Measurements from ENCODE around the gene PRDM11.
A peak's percentile ranks its signal among the peaks of the same experiment; 100 is the strongest.
"Not testable (repeated sequence)": the region's sequence is repeated elsewhere in the genome, so short reads cannot be mapped to it uniquely, and the experiment has no call there.

PRDM11 gene

DNA sequence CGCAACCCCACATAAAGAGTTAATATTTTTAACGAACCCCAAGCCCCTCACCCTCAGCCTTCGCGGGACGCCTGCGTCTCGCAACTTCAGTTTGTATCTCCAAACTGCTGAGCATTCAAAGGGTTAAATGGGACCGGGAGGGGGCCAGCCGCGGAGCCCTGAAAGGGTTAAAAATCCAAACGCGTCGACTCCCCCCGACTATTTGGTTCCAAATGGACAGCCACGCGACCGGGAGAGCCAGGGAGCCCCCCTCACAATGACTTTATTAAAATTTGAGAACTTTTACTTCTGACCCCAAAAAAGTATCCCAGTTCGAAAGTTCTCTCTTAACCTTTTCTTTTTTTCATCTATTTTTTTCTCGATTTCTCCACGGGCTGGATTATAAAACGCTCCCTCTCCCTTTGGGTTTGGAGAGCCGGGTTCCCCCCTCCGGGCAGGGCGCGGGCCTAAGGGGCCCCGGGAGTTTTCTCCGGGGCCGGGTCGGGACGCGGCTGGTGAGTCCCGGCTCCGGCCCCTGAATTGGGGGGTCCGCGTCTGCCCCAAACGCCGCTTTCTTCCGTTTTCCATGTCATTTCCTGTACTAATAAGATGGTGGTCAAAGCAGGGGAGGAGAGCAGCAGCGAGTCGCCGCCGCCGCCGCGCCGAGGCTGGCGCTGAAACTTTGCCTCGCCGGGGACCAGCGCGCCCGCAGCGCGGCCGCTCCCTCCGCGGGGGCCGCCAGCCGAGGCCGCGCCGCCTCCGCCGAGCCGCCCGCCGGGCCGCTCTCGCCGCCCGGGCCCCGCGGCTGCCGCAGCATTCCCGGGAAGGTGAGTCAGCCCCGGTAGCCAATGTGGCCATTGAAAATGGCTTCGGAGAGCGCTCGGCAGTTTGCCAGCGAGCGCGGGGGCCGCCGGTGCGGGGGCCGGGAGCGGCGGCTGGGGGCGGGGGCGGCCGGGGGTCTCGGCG, at the start of gene PRDM11:
Gene PRDM11, plus strand, starts transcription at position 568 of the 945 bp plus-strand sequence. CDS start 35,128 bp downstream, outside the sequence.
- no peak for DNase-seq (ENCODE audit: low read depth, low spot score)

DNA sequence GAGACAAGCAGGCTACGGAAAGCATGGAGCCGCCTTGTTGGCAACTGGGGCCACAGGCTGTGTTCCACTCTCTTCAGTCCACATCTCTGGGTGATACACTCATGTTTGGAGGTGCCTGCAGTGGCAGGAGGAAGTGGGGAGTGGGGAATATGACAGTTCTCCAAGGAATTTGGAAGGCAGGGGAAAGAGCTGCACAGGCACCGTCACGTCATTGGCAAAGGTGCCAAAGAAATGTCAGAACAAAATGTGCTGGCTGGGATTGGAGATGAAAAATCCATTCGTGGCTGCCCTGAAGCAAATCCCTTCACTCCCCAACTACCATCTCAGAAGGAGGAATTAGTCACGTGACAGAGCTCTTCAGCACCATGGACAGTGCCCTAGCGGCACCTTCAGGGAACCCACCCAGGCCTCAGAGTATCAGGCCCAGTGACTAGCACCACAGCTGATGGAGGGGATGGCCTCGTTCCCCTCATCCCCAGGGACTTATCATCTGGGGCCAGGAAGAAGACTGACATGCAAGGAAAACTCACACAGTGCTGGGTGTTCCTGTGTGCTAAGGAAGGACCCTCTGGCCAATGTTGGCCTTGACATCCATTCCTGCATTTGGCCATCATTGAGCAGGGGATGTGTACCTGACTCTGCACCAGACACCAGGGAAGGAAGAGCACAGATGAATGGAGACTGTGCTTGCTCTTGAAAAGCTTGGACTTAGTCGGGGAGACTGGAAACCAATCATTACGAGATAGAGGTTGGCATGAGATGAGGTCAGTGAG, 48.5 kb upstream of the PRDM11 start:
- no peak overlapping the region for H3K27ac ChIP-seq
- DNase-seq (ENCODE audit: low read depth, low spot score), result peak; percentile 56

More for the DNA sequence above, at the start of gene PRDM11:
- peak within 1 kb of the TSS; percentile 94 for H3K27ac ChIP-seq

DNA sequence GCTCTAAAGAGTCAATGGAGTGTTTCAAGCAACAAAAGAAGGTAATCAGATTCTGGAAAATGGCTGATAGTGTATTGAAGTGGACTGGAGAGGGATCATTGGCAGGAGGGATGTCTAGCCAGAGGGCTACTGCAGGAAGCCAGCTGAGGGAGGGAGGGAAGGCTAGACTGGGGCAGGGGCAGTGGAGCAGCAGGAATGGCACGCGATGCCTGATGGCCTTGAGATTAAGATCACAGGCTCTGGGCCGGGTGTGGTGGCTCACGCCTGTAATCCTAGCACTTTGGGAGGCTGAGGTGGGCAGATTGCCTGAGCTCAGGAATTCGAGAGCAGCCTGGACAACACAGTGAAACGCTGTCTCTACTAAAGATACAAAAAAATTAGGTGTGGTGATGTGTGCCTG, 47.5 kb upstream of the PRDM11 start:
- H3K27ac ChIP-seq, result no peak overlapping the region
- no peak for DNase-seq (ENCODE audit: low read depth, low spot score)

DNA sequence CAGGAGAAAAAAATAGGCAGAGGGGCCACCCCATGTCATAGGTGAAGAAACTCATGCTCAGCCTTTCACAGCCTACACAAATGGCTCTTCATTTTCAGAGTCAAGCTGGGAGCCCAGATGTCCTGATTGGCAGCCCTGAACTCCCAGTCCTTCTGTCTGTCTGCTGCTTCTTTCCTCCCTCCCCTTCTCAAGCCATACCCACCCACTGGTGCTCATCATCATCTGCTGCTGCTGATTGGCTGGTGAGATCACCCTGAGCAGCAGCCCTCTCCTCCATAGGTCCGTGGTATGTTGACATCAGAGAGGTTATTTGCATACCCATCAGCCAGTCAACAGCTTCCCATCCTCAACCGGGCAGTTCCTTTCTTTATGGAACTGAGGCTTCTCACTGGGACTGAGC, 46.1 kb upstream of the PRDM11 start:
- H3K27ac ChIP-seq, result no peak overlapping the region
- DNase-seq (ENCODE audit: low read depth, low spot score), result no peak

DNA sequence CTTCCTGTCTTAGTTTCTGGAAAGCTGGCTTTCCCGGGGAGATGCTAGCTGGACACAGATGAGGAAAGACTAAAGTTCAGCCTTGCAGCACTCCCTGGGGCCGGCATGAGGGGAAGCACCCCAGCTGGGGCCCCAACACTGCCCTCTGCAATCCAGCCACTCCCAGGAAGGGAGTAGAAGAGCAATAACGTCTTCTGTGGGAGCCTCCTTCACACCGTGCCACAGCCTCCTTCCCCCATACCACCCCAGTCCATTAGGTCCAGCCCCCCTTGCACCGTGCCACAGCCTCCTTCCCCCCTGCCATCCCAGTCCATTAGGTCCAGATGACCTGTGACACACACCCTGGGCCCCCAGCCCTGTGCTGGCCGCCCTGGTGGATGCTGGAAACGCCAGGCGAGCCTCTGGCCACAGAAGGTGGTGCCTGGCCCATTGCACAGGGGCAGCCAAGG, 44.1 kb upstream of the PRDM11 start:
- peak overlapping the region; percentile 30 for H3K27ac ChIP-seq
- no peak for DNase-seq (ENCODE audit: low read depth, low spot score)

DNA sequence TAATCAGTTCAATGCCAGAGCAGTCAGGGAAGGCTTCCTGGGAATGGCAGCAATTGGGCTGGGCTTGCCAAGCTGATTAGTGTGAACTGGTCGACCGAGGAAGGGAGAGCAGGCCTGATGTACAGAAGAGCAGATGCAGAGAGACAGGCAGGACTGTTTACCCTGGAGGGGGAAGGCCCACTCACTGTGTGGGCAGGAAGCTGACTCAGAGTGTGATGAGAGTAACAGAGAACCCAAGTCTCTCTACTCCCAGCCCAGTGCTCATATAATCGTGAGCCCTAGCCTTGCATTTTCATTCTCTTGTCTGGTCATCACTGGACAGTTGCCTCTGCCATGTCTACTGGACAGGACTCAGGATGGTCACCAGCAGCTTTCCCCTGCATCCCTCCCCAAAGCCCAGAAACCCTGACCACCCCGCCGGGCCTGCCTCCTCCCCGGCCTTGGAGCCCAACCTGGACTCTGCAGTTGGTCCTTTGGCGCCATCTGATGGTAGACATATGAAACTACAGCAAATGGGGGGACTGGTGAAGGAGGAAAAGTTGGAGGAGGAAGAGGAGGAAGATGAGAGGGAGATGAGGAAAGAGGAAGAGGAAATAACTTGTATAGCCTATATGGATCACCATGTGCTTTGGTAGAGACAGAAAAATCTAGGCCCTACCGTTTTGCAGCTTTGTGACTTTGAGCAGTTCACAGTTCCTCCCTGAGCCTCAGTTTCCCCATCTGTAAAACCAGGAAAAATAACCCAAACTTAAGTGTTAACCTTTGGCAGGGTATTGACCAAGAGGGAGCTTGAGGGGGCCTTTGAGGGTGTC, 43.4 kb upstream of the PRDM11 start:
- no peak for DNase-seq (ENCODE audit: low read depth, low spot score)
- H3K27ac ChIP-seq, result peak overlapping the region; percentile 30

DNA sequence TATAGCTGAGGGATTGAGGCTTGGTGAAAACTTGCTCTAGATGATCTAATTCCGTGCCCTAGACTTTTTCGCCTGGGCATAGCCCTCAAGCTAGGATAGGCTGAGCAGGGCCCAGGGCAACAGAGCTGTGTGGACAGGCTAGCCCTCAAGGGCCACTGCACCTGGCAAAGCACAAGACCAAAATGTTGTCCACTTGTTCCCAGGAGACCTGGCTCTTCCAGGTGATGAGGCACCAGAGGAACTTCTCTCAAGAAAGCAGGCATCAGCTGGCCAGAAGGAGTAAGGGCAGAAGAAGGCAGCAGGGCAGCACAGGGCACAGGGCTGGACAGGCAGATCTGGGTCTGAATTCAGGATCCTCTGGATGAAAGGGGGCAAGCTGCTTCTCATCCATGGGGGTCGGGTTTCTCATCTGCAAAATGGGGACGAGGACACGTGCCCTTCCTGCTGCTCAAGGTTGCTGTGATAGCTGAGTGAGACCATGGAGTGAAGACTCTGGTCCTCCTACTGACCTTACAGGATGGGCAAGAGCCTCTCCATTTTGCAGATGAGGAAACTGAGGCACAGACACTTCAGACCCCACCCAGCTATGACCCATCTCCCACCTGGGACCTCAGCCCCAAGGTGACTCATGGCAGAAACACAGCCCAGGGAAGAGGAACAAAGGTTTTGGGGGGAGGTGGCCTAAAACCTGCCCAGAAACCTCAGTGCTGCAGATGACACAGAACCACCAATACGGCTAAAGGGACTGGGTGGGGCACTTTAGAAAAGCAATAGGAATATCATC, 42.2 kb upstream of the PRDM11 start:
- DNase-seq (ENCODE audit: low read depth, low spot score), result no peak
- H3K27ac ChIP-seq, result no peak overlapping the region

DNA sequence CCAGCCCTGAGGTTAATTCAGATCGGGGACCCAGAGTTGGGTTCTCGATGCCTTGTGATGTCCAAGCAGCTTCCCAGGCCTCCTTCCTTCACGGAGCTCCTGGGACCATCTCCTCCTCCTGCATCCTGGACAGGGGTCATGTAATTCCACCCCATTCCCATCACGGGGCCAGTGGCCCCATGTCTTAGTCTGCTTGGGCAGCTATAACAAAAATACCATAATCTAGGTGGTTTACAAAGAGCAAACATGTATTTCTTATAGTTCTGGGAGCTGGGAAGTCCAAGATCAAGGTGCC, 41.7 kb upstream of the PRDM11 start:
- no peak overlapping the region for H3K27ac ChIP-seq
- no peak for DNase-seq (ENCODE audit: low read depth, low spot score)

DNA sequence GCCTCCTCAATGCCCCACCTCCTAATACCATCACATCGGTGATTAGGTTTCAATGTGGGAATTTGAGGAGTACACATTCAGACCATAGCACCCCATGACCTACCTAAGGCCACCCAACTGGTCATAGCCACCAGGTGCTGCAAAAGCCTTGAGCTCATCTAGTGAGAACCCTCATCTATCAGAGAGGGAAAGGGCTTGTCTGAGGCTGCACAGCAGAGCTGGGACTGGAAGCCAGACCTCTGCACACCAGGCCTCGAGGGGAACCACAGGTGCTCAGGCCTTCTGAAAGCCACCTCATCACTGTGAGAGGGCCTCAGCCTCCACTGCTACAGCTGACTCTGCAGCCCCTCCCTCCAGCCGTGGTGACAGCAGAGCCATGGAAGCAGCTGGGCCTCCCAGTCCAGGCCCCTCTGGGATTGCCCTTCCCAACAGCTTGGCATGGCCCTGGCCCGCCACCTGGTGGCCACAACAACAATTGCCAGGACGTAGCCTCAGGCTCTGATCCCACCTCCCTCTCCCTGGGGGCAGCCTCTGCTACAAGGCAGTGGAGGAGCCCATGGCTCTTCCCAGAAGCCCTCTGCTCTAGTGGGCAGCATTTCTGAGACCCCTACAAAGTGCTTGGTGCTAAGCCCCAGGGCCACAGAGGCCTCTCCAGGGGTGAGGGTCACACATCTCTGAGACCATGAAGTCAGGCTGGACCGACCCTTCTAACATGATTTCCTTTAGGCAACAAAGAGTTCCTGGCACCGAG, 41.0 kb upstream of the PRDM11 start:
- DNase-seq (ENCODE audit: low read depth, low spot score), result no peak

DNA sequence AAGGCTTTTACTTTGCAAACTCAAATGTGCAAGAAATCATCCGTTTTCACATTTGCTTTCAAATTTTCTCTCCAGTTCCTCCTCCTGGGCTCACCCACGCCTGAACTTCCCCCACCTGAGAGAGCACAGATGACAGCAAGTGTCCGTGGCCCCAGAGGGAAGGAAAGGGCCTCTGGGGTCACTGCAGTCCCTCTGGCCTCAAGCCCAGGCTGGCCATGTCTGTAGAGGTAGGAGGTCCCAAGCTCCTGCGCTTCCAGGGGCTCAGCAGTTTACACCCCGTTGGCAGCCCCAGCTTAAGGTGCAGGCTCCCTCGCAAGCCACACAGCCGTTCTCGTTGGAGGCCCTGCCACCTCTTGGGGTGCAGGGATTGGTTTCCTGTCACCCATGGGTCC, 40.5 kb upstream of the PRDM11 start:
- DNase-seq (ENCODE audit: low read depth, low spot score), result no peak
- no peak overlapping the region for H3K27ac ChIP-seq

More for the DNA sequence above, 41.0 kb upstream of the PRDM11 start:
- H3K27ac ChIP-seq, result no peak overlapping the region

DNA sequence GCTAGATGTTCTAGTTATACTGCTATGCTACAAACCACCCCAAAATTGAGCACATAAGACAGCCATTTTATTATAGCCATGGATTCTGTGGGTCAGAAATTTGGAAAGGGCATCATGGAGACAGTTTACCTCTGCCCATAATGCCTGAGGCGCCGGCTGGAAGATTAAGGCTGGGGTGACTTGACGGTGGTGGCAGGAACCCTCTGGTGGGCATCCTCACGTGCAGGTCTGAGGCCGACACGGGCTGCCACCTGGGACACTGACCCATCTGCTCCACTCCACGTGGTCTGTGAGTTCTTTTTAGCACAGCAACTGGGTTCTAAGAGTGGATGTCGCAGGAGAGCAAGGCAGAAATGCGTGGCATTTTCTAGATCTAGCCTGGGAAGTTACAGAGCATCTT, 40.0 kb upstream of the PRDM11 start:
- H3K27ac ChIP-seq, result no peak overlapping the region
- no peak for DNase-seq (ENCODE audit: low read depth, low spot score)

DNA sequence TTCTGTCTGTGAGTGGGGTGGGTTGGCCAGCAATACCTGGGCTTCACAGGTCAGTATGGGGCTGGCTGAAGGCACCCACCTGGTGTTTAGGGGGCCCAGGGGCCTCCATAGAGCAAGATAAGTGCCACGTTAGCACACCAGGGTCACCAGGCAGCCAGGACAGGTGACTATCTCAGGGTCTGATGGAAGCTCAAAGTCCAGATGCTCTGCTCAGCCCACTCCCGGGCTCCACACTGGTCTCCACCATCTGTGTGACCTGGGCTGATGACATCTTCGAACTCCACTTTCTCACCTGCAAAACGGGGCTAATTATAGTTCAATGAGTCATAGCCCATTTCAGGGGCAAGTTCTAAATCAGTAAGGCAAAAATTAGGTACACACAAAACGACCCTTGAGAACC, 39.4 kb upstream of the PRDM11 start:
- no peak overlapping the region for H3K27ac ChIP-seq
- no peak for DNase-seq (ENCODE audit: low read depth, low spot score)

DNA sequence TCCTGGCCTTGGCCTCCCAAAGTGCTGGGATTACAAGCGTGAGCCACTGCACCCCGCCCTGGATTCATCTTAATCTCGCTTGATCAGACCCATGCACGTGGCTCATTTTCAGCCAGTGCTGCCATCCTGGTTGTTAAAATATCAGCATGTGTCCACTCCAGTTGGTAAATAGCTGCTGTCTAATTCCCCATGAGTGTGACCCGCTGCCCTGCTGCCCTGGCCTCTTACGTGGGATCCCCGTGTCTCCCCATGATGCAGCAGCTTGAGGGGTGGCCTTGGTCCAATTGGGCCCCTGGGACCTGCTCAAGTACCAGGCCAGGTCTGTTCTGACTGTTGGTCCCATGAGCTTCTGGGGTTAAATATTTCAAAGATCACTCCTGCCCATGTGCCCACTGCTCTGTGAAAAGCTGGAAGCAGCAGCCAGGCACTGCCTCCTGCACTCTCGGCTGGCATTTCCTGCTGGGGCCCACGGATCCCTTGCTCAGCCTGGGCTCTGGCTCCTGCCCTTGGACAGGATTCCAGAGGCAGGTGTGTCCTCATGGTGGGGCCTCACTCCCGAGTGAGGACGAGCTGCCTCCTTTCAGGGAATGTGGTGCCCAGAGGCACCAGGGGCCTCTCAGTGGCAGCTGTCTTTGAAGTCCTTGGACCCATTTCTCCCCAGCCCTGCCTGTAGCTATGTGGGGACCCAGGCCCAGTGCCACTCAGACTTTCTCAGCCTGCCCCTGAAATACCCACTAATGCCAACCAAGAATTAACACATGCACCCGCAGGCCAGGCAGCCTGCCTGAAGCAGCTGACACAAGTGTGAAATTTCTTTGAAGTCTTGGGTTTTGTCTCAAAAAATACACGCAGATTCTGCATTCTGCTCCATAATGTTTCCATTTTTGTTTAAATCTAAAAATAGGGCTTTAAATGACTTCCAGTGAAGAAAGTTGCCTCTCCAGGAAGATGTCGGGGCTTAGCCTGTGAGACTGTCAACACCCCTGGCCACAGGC, 38.1 kb upstream of the PRDM11 start:
- DNase-seq (ENCODE audit: low read depth, low spot score), result no peak
- no peak overlapping the region for H3K27ac ChIP-seq

DNA sequence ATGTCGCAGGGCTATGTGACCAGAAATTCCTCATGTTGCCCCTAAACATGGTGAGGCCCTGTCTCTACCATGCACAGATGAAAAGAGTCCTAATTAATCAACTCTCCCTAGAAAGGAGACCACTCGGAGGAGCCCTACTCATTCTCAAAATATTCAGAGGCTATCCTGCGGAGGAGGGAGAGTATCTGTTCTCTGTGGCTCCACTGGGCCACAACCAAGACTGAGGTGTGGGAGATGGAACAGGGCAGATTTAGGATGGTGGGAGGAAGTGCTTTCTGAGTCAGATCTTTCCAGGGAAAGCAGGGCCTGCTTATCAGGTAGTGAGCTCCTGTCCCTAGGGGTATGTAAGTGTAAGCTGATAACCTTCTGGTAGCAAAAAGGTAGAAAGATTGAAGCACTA, 37.0 kb upstream of the PRDM11 start:
- no peak for DNase-seq (ENCODE audit: low read depth, low spot score)
- no peak overlapping the region for H3K27ac ChIP-seq

DNA sequence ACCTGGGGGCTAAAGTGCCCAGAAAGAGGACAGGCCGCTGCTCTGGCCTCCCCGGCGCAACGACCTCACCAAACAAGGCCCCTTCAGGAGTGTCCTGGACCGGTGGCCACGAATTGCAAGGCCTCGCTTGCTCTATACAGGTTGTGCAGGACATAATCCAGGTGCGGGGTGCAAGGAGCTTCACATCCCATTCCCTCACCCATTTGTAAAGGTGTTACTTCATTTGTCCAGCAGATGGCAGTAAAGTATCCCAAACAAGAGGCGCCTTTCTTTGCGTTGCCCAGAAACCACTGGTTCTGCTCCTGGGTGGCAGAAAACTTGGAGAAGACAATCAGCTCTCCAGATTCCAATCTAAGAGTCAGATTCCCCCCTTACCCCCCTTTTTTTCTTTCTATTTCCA, 35.9 kb upstream of the PRDM11 start:
- no peak overlapping the region for H3K27ac ChIP-seq
- DNase-seq (ENCODE audit: low read depth, low spot score), result no peak

DNA sequence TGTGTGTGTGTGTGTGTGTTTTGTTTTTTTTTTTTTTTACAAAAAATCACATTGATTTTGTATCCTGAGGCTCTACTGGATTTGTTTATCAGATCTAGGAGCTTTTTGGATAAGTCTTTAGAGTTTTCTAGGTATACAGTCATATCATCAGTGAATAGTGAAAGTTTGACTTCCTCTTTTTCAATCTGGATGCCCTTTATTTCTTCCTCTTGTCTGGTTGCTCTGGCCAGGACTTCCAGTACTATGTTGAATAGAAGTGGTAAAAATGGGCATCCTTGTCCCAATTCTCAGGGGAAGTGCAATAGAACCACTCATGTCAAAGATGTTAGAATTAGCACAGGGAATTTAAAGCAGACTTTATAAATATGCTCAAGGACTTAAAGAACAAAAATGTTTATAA, 32.6 kb upstream of the PRDM11 start:
- H3K27ac ChIP-seq, result no peak overlapping the region
- DNase-seq (ENCODE audit: low read depth, low spot score), result no peak

DNA sequence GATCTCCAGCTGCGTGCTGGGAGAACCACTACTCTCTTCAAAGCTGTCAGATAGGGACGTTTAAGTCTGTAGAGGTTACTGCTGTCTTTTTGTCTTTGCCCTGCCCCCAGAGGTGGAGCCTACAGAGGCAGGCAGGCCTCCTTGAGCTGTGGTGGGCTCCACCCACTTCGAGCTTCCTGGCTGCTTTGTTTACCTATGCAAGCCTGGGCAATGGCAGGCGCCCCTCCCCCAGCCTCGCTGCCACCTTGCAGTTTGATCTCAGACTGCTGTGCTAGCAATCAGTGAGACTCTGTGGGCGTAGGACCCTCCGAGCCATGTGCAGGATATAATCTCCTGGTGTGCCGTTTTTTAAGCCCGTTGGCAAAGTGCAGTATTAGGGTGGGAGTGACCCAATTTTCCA, 18.6 kb upstream of the PRDM11 start:
- H3K27ac ChIP-seq; DNase-seq (ENCODE audit: low read depth, low spot score): not testable (repeated sequence)

DNA sequence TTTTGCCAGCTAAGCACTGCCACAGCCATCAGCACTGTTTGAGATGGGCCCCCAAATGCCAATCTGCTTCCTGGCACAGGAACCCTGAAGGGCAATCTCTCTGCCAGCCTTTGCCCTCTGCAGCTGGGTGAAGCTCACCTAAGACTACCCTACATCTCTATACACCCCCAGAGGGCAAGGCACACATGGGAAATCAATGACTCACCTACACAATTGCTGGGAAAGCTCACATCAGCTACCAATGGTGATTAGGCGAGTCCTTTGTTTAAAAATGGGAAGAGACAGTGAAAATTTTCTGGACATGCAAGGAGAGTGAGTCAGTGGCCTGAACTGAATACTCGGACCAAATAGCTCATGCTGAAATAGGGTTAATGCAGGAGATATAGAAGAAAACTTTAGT, 12.6 kb upstream of the PRDM11 start:
- H3K27ac ChIP-seq, result no peak overlapping the region

More for the DNA sequence above, 12.6 kb upstream of the PRDM11 start:
- DNase-seq (ENCODE audit: low read depth, low spot score), result no peak

Data from epithelial cell of prostate (primary cell).